ENCODE measurements around the gene SDR42E1. TPM values are rescaled to one million over a fixed set of nuclear protein-coding genes. Genes with fewer than 3 reads are reported as not detected.

The SDR42E1 gene
- total RNA-seq, 1 experiment from 2014 or later = 0.07 TPM

- H3K4me3 Mint-ChIP-seq = no peak overlapping the region
- ChIA-PET POLR2A (no interaction called here), CTCF (interaction anchor here (1.3 kb wide), 1 partner anchor 182 kb away, joined by 3 read pairs; no protein-coding TSS in a partner anchor)
- H3K27me3 Mint-ChIP-seq (ENCODE audit: low read depth) = no peaks in the 10 kb centered on the region
- ATAC-seq (no peak), DNase-seq (ENCODE audit: low spot score) (no peak)
- H3K36me3 Mint-ChIP-seq = no peaks in the 10 kb centered on the region
- peaks cover 2% of the 10 kb centered on the region for H3K4me1 Mint-ChIP-seq
- no peak for TF ChIP-seq CBFB (CRISPR knock-in tag; IDR thresholded peaks at IDR 0.05; ENCODE audit: low read depth)
- TF ChIP-seq E2F4 (CRISPR knock-in tag; IDR thresholded peaks at IDR 0.05; ENCODE audit: borderline replicate concordance, low read depth) = no peak
- TF ChIP-seq AFF4 (CRISPR knock-in tag; IDR thresholded peaks at IDR 0.05; ENCODE audit: borderline replicate concordance) = no peak
- TF ChIP-seq ESRRA (CRISPR knock-in tag; IDR thresholded peaks at IDR 0.05; ENCODE audit: borderline replicate concordance) = no peak
- TF ChIP-seq TEAD1 (CRISPR knock-in tag; IDR thresholded peaks at IDR 0.05) = no peak
- no peak for TF ChIP-seq JAZF1 (CRISPR knock-in tag; IDR thresholded peaks at IDR 0.05)
- no peak for TF ChIP-seq NFE2L1 (CRISPR knock-in tag; IDR thresholded peaks at IDR 0.05)
- no peak for TF ChIP-seq ZNF281 (CRISPR knock-in tag; IDR thresholded peaks at IDR 0.05)
- TF ChIP-seq TP53 (CRISPR knock-in tag; IDR thresholded peaks at IDR 0.05) = no peak
- no peak overlapping the region for H3K27ac Mint-ChIP-seq
- no peaks in the 10 kb centered on the region for H3K9me3 Mint-ChIP-seq
Measured at GRCh38 chr16:82046541-82046940, 35.3 kb upstream of the SDR42E1 start.

GRCh38 chr16:82045465-82045864 is 34.2 kb upstream of the SDR42E1 start:
- H3K4me1 Mint-ChIP-seq = peaks cover 5% of the 10 kb centered on the region
- no peak for DNase-seq (ENCODE audit: low spot score)
- H3K9me3 Mint-ChIP-seq = no peaks in the 10 kb centered on the region
- ChIA-PET CTCF (interaction anchor here (1.0 kb wide), 1 partner anchor 185 kb away, joined by 3 read pairs; no protein-coding TSS in a partner anchor), POLR2A (no interaction called here)
- H3K27me3 Mint-ChIP-seq (ENCODE audit: low read depth) = no peaks in the 10 kb centered on the region
- H3K27ac Mint-ChIP-seq = no peak overlapping the region
- no peaks in the 10 kb centered on the region for H3K36me3 Mint-ChIP-seq
- ATAC-seq = no peak
- H3K4me3 Mint-ChIP-seq = no peak overlapping the region
- no peak for TF ChIP-seq CBFB (CRISPR knock-in tag; IDR thresholded peaks at IDR 0.05; ENCODE audit: low read depth)
- no peak for TF ChIP-seq JUN (CRISPR knock-in tag; IDR thresholded peaks at IDR 0.05)
- TF ChIP-seq FOXK1 (CRISPR knock-in tag; IDR thresholded peaks at IDR 0.05) = no peak
- no peak for TF ChIP-seq ATF3 (CRISPR knock-in tag; conservative IDR thresholded peaks at IDR 0.05)
- no peak for TF ChIP-seq CTCF (IDR thresholded peaks at IDR 0.05)
- TF ChIP-seq IRF1 (CRISPR knock-in tag; IDR thresholded peaks at IDR 0.05) = no peak
- TF ChIP-seq SOX15 (CRISPR knock-in tag; IDR thresholded peaks at IDR 0.05) = no peak
- TF ChIP-seq HMGA2 (CRISPR knock-in tag; IDR thresholded peaks at IDR 0.05) = no peak
- no peak for TF ChIP-seq AR (CRISPR knock-in tag; IDR thresholded peaks at IDR 0.05)
- TF ChIP-seq TCF7 (CRISPR knock-in tag; IDR thresholded peaks at IDR 0.05; ENCODE audit: low read depth) = no peak
- TF ChIP-seq NFATC4 (CRISPR knock-in tag; IDR thresholded peaks at IDR 0.05) = no peak
- TF ChIP-seq SMAD4 (CRISPR knock-in tag; IDR thresholded peaks at IDR 0.05) = no peak
- no peak for TF ChIP-seq CDX4 (CRISPR knock-in tag; IDR thresholded peaks at IDR 0.05; ENCODE audit: borderline replicate concordance)
